ENCODE data around the gene HSPBAP1.
"Not testable (repeated sequence)": the region's sequence is repeated elsewhere in the genome, so short reads cannot be mapped to it uniquely, and the experiment has no call there.

The HSPBAP1 gene

DNA sequence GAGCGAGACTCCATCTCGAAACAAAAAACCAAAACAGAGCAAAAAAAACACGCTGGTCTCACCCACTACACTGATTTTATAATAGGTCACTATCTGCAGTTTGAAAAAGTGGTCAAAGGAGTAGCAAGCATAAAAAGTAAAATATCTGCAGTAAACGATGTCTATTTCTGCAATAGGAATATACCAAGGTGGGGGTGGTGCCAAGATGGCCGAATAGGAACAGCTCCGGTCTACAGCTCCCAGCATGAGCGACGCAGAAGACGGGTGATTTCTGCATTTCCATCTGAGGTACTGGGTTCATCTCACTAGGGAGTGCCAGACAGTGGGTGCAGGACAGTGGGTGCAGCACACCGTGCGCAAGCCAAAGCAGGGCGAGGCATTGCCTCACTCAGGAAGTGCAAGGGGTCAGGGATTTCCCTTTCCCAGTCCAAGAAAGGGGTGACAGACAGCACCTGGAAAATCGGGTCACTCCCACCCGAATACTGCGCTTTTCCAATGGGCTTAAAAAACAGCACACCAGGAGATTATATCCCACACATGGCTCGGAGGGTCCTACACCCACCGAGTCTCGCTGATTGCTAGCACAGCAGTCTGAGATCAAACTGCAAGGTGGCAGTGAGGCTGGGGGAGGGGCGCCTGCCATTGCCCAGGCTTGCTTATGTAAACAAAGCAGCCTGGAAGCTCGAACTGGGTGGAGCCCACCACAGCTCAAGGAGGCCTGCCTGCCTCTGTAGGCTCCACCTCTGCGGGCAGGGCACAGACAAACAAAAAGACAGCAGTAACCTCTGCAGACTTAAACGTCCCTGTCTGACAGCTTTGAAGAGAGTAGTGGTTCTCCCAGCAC lies 60.7 kb downstream of the HSPBAP1 start:
- not testable (repeated sequence) for DNase-seq (ENCODE audit: low read depth)

DNA sequence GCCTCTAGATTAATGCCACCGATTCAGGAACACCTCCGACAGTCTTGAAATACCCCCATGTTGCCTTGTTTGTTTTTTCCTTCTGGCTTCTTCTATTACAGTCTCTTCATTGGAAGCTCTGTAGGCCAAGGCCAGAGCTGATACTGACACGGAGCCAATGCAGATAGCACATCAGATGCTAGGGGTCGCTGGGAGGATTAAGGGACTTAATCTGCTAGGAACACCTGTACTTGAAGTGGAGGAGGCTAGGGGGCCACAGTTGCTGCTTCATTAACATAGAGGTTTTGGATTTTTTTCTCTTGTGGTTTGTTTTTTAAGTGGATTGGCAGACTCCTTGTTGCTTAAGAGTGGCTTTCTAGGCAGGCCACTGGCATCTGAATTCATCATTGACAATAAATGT lies 63.4 kb downstream of the HSPBAP1 start:
- DNase-seq (ENCODE audit: low read depth): no peak

DNA sequence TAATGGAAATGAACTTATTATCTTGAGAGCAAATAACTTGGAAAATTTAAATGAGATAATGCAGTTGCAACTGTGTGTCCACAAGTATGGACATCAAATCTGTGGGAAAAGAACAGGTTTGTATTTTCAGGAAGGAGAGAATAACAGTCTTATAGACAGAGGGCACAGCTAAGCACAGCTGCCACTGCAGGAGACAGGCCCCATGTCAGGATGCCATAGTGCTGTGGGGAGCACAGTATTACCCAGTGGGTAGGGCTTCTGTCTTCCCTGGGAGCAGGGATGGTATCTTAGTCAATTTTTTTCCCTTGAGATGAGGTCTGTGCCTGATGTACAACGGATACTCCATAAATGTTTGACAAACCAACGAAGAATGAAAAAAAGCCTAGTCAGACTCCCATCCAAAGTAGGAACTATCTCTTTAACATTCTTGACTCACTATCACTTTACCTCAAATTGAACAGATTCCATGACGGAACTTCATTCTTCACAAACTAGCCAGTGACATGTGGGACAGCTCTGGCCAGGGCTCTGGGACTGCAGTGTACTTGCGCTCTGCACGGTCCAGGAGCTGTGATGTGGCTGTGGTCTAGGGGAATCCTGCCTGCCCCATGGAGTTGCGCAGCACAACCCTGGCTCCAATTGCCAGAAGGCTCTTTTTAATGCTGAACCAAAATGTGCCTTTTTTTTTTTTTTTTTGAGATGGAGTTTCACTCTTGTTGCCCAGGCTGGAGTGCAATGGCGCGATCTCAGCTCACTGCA lies 64.7 kb downstream of the HSPBAP1 start:
- no peak for DNase-seq (ENCODE audit: low read depth)

DNA sequence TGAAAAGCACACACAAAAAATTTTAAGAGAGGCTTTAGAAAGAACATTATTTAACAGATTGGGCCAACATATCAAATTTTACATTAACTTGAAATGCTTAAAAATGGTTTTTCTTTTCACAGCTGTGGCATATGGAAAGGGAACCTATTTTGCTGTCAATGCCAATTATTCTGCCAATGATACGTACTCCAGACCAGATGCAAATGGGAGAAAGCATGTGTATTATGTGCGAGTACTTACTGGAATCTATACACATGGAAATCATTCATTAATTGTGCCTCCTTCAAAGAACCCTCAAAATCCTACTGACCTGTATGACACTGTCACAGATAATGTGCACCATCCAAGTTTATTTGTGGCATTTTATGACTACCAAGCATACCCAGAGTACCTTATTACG lies 65.4 kb downstream of the HSPBAP1 start:
- no peak for DNase-seq (ENCODE audit: low read depth)

DNA sequence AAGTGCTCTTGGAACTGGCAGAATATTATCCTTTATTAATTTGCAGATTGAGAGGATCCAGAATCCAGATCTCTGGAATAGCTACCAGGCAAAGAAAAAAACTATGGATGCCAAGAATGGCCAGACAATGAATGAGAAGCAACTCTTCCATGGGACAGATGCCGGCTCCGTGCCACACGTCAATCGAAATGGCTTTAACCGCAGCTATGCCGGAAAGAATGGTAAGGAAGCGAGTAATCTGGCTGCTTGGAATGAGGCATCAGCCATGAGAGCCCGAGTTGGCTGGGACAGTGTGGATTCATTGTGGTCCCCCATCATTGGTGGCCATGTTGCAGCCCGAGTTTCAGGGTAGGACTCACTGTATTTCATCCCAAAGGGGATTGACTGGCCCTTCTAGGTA lies 65.9 kb downstream of the HSPBAP1 start:
- DNase-seq (ENCODE audit: low read depth): no peak

DNA sequence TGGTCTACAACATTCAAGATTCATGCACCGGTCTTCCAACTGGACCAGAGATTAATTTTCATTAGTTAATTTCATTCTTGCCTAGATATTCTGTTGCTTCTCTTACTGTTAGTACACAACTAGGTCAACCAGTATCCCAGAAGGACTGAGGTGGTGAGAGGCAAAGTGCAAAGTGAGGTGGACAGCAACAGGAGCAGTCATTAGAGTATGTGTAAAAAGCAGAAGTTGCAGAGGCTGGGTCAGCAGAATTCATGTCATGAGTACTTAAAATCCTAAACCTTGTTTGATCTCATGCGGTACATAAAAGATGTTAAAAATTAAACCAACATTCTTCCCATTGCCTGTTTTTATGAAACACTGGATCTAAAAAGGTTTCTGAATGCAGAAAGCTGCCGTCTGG lies 66.3 kb downstream of the HSPBAP1 start:
- no peak for DNase-seq (ENCODE audit: low read depth)

- no peak for DNase-seq (ENCODE audit: low read depth)
These were observed 68.5 kb downstream of the HSPBAP1 start for GRCh38 chr3:122725106-122725505.

- no peak for DNase-seq (ENCODE audit: low read depth)
These were observed 74.2 kb downstream of the HSPBAP1 start for GRCh38 chr3:122719273-122719921.

- DNase-seq (ENCODE audit: low read depth): no peak
These were observed 77.0 kb downstream of the HSPBAP1 start for GRCh38 chr3:122716667-122717066.

GRCh38 chr3:122714273-122714672 lies 79.4 kb downstream of the HSPBAP1 start:
- no peak for DNase-seq (ENCODE audit: low read depth)

GRCh38 chr3:122710616-122711251 lies 82.9 kb downstream of the HSPBAP1 start:
- not testable (repeated sequence) for DNase-seq (ENCODE audit: low read depth)

- no peak for DNase-seq (ENCODE audit: low read depth)
These were observed 88.3 kb downstream of the HSPBAP1 start for GRCh38 chr3:122705379-122705778.

GRCh38 chr3:122700193-122700592 lies 93.4 kb downstream of the HSPBAP1 start:
- DNase-seq (ENCODE audit: low read depth): no peak

- no peak for DNase-seq (ENCODE audit: low read depth)
These were observed 95.5 kb downstream of the HSPBAP1 start for GRCh38 chr3:122697952-122698620.

- DNase-seq (ENCODE audit: low read depth): no peak
These were observed 97.6 kb downstream of the HSPBAP1 start for GRCh38 chr3:122695927-122696561.

- no peak for DNase-seq (ENCODE audit: low read depth)
These were observed 98.7 kb downstream of the HSPBAP1 start for GRCh38 chr3:122694966-122695365.

DNA sequence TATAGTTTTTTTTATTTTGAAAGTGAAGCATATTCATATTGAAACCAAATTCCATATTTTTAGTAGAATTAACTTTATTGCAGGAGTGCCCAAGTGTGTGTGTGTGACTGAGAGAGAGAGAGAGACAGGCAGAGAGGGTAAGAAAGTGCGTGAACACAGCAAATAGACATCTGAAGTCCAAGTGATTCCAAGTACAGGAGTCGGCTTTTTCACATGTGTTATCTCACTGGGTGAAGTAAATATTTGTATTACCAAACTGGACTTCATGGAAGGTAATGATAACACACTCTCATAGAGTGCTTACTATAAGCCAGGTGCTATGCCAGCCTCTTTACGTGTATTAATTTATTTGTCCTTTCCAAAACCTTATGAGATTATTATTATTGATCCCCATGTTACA lies 101.0 kb downstream of the HSPBAP1 start:
- no peak for DNase-seq (ENCODE audit: low read depth)

DNA sequence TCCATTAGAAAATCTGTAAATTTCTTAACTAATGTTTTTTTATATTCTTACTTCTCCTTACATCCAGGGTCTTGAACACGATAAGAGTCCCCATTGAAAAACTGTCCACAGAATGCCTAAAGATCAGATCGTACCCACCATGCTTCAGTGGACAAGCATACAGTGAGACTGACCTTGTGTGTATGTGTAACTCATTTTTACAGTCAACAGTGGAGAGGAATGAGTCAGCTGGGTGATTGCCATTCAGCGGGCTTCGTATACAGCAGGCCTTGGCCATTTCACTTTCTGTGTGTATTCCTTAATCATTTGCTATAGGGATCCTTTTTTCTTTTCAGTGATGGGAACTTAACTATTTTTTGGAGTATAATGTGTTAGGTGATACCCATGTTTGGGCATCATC lies 102.4 kb downstream of the HSPBAP1 start:
- DNase-seq (ENCODE audit: low read depth): peak; percentile 18

GRCh38 chr3:122690096-122690495 lies 103.5 kb downstream of the HSPBAP1 start:
- DNase-seq (ENCODE audit: low read depth): no peak
